Suprapubic skin (tissue), 3 donors: ENCODE measurements around the gene LARP6.

Experiments used
- CTCF ChIP-seq, 2 donors: fragments of 200-600 bp in 1 of 2; fragments of 450-650 bp in 1 of 2; sonication (generic) in 1 of 2; IDR thresholded peaks; one replicate each; pipeline ENCODE4 v1.5.1; 2016 to 2019; ENCODE audit warnings: antibody characterized with exemption in 2 of 2, mild to moderate bottlenecking in 1 of 2, moderate library complexity in 1 of 2
- EP300 ChIP-seq: sonication (generic); formaldehyde crosslinking; IDR thresholded peaks from one replicate; pipeline ENCODE4 v1.6.1; 2017; ENCODE audit warnings: antibody characterized with exemption
- POLR2A ChIP-seq, 2 donors: fragments of 450-650 bp; IDR thresholded peaks; one replicate each; pipeline ENCODE4 v1.6.1; 2017; ENCODE audit warnings: antibody characterized with exemption in 2 of 2, mild to moderate bottlenecking in 2 of 2, moderate library complexity in 2 of 2

DNA sequence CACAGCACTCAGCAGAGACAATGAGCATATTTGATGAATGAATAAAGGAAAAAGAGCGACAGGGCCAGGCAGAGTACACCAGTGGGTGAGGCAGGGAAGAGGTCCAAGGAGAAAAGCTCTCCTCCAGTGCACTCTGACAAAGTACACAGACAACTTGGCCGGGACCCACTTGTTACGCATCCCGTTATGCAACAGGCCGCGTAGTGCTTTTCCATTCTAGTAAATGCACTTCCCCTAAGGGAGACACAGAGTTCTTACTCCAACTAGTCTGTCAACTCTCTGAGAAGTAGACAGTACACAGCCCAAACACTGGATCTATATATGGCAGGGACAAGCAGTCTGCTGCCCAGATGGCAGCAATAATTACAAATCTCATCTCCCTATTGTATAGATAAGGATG, 18.5 kb downstream of the LARP6 start:
- TF ChIP-seq CTCF (IDR thresholded peaks at IDR 0.05) (no peak), EP300 (no peak), POLR2A (IDR thresholded peaks at IDR 0.05) (no peak)
